Psoas muscle (tissue), 8 donors: Measurements from ENCODE around the gene GJA9. TPM values are rescaled to one million over a fixed set of nuclear protein-coding genes. Genes with fewer than 3 reads are reported as not detected.

Experiments
- ATAC-seq, 4 donors: fragments of 200-7000 bp; cut with Tn5 transposase; one replicate each; pipeline ENCODE4 v1.9.1; 2020; ENCODE audit warnings: moderate library complexity in 3 of 4, mild to moderate bottlenecking in 2 of 4
- DNase-seq, 2 donors: peaks; one replicate each; pipeline ENCODE4 v3.0.0-alpha.2; 2020
- H3K27ac ChIP-seq: fragments of 200-600 bp; one replicate; pipeline ENCODE4 v1.8.0; 2022
- H3K27me3 ChIP-seq, 3 donors: fragments of 200-600 bp in 1 of 3; one replicate each; pipeline versions ENCODE4 v1.6.1 to v1.8.0; 2013 to 2022; ENCODE audit warnings: low read length in 2 of 3, mild to moderate bottlenecking in 2 of 3, moderate library complexity in 1 of 3; ENCODE audit not compliant: insufficient read depth in 3 of 3
- H3K36me3 ChIP-seq, 2 donors: fragments of 200-600 bp in 1 of 2; one replicate each; pipeline versions ENCODE4 v1.6.1 to v1.8.0; 2013 to 2022; ENCODE audit warnings: low read depth in 1 of 2, mild to moderate bottlenecking in 1 of 2, moderate library complexity in 1 of 2; ENCODE audit not compliant: insufficient read depth in 1 of 2
- H3K4me1 ChIP-seq: fragments of 200-600 bp; one replicate; pipeline ENCODE4 v1.8.0; 2022
- H3K4me3 ChIP-seq: fragments of 200-600 bp; one replicate; pipeline ENCODE4 v1.8.0; 2022; ENCODE audit warnings: mild to moderate bottlenecking
- H3K9me3 ChIP-seq: fragments of 200-600 bp; one replicate; pipeline ENCODE4 v1.8.0; 2022
- CTCF ChIP-seq: fragments of 200-600 bp; IDR thresholded peaks from one replicate; pipeline ENCODE4 v1.8.0; 2022; ENCODE audit warnings: antibody characterized with exemption
- WGBS, 3 donors: extraction: QIAGEN DNeasy Blood & Tissue Kit; methylation state at CpG; one replicate each; pipeline versions ENCODE4 v1.1.6 to v1.1.7; 2013; 5-methylcytosine and 5-hydroxymethylcytosine counted together
- intact Hi-C, 2 donors: fragments of 100-400 bp; cut with DNase I; formaldehyde crosslinking; loops; one replicate each; pipeline versions ENCODE4 v1.11.0 to v1.14.2; 2022
- polyA plus RNA-seq, 3 donors: library from polyadenylated mRNA; stranded (reverse); fragments of 200-250 nt; gene quantifications; one replicate each; pipeline ENCODE4 v1.2.3, GENCODE V29; 2013
- total RNA-seq, 4 donors: library from RNA; stranded (reverse); fragmentation: NEBNext Ultra II Directional in 2 of 4; extraction: Animal tissue kit (Norgen Biotek cat#: 25700) in 2 of 4; gene quantifications; one replicate each; pipeline versions ENCODE4 v1.2.1 to v1.2.4, GENCODE V29; 2021 to 2023
- donor health status: healthy with polysubstance abuse.
- donor health status: DM: no; HTN: no; CAD: no; lungs with moderate emphysema.
- donor health status: Bipolar disorder and iron deficiency.
- donor health status: healthy.
- donor health status: DM: yes; HTN: yes; CAD: no.
- donor health status: DM: no; HTN: no; CAD: no.
- donor health status: DM: no; HTN: no; CAD: no.
- donor health status: DM: yes; HTN: yes; CAD: no.

The GJA9 gene
- total and polyA plus RNA-seq, 7 donors = not detected

GRCh38 chr1:38898653-38899230 lies 17.4 kb upstream of the GJA9 start:
- ATAC-seq (no peak), DNase-seq (no peak)
- intact Hi-C loops = no loop called here

GRCh38 chr1:38896169-38896568 lies 14.8 kb upstream of the GJA9 start:
- Histone ChIP-seq H3K27me3 (no peaks in the 10 kb centered on the region), H3K4me3 (no peak overlapping the region), H3K36me3 (no peaks in the 10 kb centered on the region), H3K9me3 (no peaks in the 10 kb centered on the region), H3K27ac (no peak overlapping the region), H3K4me1 (no peaks in the 10 kb centered on the region)
- WGBS, 3 donors = 88 to 93% (median 93%) methylated on average over 2 of the region's 2 CpGs
- no peak for ATAC-seq
- no peak for DNase-seq
- no peak for TF ChIP-seq CTCF
- intact Hi-C loops = no loop called here

More at GRCh38 chr1:38898653-38899230, 17.4 kb upstream of the GJA9 start:
- Histone ChIP-seq H3K4me3 (no peak overlapping the region), H3K4me1 (no peaks in the 10 kb centered on the region), H3K27ac (no peak overlapping the region), H3K27me3 (no peaks in the 10 kb centered on the region), H3K36me3 (no peaks in the 10 kb centered on the region), H3K9me3 (no peaks in the 10 kb centered on the region)
- TF ChIP-seq CTCF = no peak

GRCh38 chr1:38892976-38893375 lies 11.6 kb upstream of the GJA9 start:
- H3K9me3 ChIP-seq = no peaks in the 10 kb centered on the region
- intact Hi-C loops = no loop called here
- 77 to 86% (median 85%) methylated on average over 1 of the region's 1 CpG for WGBS, 3 donors

GRCh38 chr1:38891753-38892152 lies 10.4 kb upstream of the GJA9 start:
- Histone ChIP-seq H3K27ac (no peak overlapping the region), H3K4me1 (no peaks in the 10 kb centered on the region), H3K9me3 (no peaks in the 10 kb centered on the region), H3K27me3 (no peaks in the 10 kb centered on the region), H3K36me3 (no peaks in the 10 kb centered on the region), H3K4me3 (no peak overlapping the region)
- DNase-seq (no peak), ATAC-seq (no peak)
- TF ChIP-seq CTCF = no peak
- WGBS, 3 donors = 88 to 97% (median 97%) methylated on average over 1 of the region's 1 CpG
- intact Hi-C loops = no loop called here

More at GRCh38 chr1:38892976-38893375, 11.6 kb upstream of the GJA9 start:
- Histone ChIP-seq H3K4me1 (no peaks in the 10 kb centered on the region), H3K4me3 (no peak overlapping the region), H3K27ac (no peak overlapping the region), H3K36me3 (no peaks in the 10 kb centered on the region), H3K27me3 (no peaks in the 10 kb centered on the region)
- no peak for ATAC-seq
- no peak for TF ChIP-seq CTCF
- no peak for DNase-seq

GRCh38 chr1:38889589-38889988 lies 8.2 kb upstream of the GJA9 start:
- no peaks in the 10 kb centered on the region for H3K4me1 ChIP-seq
- intact Hi-C loops = no loop called here
- 62 to 70% (median 64%) methylated on average over 5 of the region's 5 CpGs for WGBS, 3 donors

More at GRCh38 chr1:38889589-38889988, 8.2 kb upstream of the GJA9 start:
- DNase-seq (no peak), ATAC-seq (no peak)
- Histone ChIP-seq H3K36me3 (no peaks in the 10 kb centered on the region), H3K9me3 (no peaks in the 10 kb centered on the region), H3K27ac (no peak overlapping the region), H3K27me3 (no peaks in the 10 kb centered on the region), H3K4me3 (no peak overlapping the region)
- TF ChIP-seq CTCF = no peak
